Medulla oblongata (tissue), 1 donor: Measurements from ENCODE around the gene ABCC8.

Source experiments
- DNase-seq: peaks from one replicate; pipeline ENCODE4 v3.0.0-alpha.2; 2015; ENCODE audit errors: extremely low spot score

The ABCC8 gene

GRCh38 chr11:17352950-17353820, 123.5 kb downstream of the ABCC8 start:
- DNase-seq: peak; percentile 37

DNA sequence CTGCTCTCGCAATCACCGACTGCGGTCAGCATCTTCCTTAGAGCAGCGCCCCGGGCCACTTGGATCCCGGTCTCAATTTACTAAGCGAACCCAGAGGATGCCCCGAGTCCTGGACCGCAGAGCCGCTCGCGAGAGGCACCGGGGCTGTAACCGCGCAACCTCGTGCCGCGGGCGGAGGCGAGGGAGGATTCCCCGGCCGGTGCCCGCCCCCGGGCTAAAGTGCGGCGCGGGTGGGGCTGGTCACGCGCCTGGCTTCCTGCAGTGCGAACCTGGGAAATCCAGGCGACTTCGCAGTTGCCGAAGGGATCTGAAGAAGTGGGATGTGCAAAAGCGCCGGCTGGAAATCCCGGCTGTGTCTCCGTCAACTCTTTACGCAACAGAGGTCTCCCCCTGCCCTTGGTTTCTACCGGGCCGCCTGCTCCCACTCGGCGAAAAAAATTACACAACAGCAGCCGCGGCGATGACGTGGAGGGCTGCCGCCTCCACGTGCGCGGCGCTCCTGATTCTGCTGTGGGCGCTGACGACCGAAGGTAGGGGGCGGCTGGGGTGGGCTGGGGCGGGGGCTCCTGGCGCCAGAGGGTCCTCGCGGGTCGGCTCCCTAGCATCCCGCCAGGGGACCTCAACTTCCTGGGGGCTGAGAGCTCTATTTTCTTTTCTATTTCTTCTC, 125.0 kb downstream of the ABCC8 start, which contains the start of gene NCR3LG1:
Gene NCR3LG1 (plus strand): TSS at position 291 of the 667 bp plus-strand sequence. CDS start 170 bp downstream, at position 461.
- peak; percentile 30 for DNase-seq

DNA sequence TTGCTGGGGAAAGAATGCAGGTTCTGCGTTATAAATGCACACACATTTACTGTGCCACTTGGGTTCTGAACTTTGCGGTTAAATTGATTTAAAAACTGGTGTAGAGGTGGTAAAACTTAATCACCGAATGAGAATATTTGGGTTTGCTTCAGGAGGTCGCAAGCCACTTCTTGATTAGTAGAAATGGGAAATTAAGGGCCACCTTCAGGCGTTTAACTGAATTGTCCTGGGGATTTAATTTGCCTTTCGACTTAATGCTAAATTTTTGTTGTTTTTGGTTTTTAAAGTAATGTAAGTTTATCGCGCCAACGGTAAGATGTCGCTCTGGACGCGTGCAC, 125.5 kb downstream of the ABCC8 start:
- no peak for DNase-seq

- no peak for DNase-seq
Measured at GRCh38 chr11:17350455-17351171, 126.0 kb downstream of the ABCC8 start.

DNA sequence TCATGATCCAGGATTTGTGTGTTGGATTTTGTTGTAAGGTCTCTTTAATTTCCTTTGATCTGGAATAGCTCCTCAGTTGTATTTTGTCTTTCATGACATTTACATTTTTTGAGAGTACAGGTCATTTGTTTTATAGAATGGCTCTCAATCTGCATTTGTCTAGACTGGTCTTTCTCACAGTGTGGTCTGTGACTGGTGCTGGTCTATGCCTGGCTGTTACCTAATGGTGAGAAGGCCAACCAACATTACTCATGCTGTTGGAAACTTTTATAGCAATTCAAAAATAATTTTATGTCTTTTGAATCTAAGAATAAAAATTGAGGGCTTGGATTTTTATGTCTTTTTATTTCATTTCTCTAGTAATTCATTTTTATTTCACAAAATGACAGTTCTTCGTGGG, 129.0 kb downstream of the ABCC8 start:
- DNase-seq: no peak

- no peak for DNase-seq
Measured at GRCh38 chr11:17343907-17344306, 132.7 kb downstream of the ABCC8 start.

DNA sequence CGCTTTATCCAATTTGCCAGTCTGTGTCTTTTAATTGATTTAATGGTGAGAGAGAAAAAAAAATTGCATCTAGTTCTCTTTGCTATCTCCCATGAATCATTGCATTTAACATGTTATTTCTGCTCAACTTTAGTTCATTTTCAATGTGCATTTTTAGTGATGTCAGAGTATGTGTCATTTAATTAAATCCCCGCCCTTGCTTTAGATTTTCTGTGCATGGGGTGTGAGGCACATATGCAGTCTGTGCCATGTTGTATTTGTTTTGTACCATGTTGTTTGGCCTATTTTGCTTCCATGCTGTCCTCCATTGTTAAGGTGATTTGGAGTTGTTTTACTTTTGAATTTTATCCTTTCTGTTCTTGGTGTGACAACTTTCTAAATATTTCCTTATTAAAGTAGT, 133.4 kb downstream of the ABCC8 start:
- no peak for DNase-seq
